GM12872 (cell line): ENCODE measurements around the gene SPNS3.

Source experiments
- TF ChIP-seq, protein P1 (sequence below): IDR thresholded peaks from 3 replicates; pipeline ENCODE4 v1.5.1; 2011; ENCODE audit warnings: low read depth, mild to moderate bottlenecking, low read length, moderate library complexity; ENCODE audit not compliant: insufficient read depth

The SPNS3 gene

GRCh38 chr17:4498461-4499397 is 65.0 kb downstream of the SPNS3 start, which contains the start of gene SPNS2:
SPNS2 (plus strand) TSS chr17:4498881; CDS start chr17:4499048, 167 bp downstream.
- TF ChIP-seq, protein P1, sequence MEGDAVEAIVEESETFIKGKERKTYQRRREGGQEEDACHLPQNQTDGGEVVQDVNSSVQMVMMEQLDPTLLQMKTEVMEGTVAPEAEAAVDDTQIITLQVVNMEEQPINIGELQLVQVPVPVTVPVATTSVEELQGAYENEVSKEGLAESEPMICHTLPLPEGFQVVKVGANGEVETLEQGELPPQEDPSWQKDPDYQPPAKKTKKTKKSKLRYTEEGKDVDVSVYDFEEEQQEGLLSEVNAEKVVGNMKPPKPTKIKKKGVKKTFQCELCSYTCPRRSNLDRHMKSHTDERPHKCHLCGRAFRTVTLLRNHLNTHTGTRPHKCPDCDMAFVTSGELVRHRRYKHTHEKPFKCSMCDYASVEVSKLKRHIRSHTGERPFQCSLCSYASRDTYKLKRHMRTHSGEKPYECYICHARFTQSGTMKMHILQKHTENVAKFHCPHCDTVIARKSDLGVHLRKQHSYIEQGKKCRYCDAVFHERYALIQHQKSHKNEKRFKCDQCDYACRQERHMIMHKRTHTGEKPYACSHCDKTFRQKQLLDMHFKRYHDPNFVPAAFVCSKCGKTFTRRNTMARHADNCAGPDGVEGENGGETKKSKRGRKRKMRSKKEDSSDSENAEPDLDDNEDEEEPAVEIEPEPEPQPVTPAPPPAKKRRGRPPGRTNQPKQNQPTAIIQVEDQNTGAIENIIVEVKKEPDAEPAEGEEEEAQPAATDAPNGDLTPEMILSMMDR = no peak

GRCh38 chr17:4499431-4500190 is 65.9 kb downstream of the SPNS3 start:
- TF ChIP-seq, protein P1 = no peak

DNA sequence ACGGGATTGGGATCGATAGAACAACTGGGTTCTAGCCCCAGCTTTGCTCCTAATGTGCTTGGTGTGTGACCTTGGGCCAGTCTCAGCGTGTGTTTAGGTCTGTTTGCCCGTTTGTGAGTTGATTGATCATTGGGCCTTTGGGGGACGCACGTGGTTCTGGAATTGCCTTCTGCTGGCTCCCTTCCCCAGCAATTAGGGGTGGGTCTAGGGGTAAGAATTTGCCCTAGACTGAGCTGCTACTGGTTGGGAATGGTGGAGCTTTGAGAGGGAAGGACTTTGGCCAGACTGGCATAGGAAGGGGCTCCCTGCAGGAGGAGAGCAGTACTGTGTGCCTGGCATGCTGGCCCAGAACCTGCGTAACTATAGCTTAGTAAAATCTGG is 66.4 kb downstream of the SPNS3 start:
- TF ChIP-seq, protein P1 = no peak

- TF ChIP-seq, protein P1 = no peak
These were observed 67.7 kb downstream of the SPNS3 start for GRCh38 chr17:4501295-4501949.

DNA sequence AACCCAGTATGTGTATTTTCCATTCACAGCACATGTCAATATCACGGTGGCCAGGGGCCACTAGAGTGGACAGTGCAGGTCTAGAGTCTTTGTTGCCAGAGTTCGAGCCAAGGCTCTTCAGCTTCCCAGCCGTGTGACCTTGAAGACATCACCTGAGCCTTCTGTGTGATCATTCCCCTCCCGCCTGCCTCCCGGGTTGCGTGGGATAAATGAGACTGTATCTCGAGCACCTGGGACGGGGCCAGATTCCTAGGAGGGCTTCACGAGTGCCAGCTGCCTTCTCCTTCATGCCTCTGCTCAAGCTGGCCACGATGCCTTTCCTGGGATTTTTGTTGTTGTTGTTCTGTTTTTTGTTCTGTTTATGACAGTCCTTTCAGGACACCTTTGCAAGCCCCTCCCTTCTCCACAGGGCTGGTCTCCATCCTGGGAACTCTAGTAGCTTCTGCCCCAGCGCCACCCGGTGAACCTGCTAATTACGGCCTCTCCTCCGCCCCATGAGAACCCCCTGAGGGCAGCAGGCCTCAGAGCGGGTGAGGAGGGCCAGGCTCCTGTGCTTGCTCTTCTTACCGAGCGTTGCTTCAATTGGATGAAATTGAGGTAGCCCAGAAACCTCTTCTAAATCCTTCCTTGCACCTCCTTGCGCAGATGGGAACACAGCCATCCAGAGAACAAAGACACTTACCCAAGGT is 68.9 kb downstream of the SPNS3 start:
- TF ChIP-seq, protein P1 = no peak

DNA sequence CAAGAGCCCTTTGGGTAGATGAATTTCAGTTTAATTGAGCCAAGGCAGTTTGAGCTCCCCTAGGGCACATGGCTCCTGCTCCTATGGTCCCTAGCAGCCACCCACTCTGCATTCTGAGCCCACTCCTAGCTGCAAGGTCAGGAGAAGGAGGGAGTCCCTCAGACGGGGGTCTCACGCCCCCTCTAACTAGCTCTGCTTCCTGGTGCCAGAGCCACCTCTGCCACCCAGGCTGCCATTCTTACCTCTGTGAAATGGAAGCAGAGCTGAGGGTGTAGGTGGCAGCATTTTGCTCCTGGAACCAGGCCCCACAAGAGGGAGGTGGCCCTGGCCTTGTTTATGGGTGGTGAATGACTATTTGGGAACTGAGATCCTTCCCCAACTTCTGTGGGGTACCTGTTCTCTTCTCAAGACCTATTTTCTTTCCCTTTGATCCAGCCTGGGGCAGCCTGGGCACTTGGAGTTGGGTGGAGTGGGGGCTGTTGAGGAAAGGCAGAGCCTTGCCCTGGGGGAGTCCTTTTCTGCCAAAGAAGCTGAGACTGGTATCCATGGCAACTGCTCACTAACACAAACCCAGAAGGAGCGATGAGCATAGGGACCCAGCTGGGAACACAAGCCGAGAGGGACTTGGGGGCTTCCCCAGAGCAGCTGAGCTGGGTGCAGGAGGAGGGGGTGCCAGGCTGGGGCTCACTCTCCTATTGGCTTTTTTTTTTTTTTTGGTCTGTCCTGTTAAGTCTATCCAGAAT is 69.7 kb downstream of the SPNS3 start:
- TF ChIP-seq, protein P1 = no peak
